ENCODE data around the gene GP5.

DNA sequence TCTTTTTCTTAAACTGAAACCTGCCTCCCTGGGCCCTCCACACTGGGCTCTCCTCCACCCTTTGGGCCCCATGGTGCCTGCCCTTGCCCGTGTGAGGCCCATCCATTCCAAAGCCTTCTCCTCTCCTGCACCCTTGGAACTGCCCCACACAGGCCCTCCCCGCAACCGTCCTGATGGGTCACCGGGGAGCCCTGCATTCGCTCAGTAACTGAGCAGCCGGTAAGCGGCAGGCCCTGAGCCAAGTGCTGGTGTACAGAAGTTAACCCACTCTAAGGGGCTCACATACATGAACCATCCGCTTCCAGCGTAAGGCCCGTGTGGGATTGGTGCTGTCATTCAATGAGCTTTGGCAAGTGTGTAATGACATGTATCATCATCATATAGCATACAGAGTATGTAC, 24.1 kb downstream of the GP5 start:
- no peak for TF ChIP-seq SUZ12 (IDR thresholded peaks at IDR 0.05; ENCODE audit: extremely low read depth, insufficient read depth, insufficient read length)
- TF ChIP-seq ZNF274 (IDR thresholded peaks at IDR 0.05; ENCODE audit: low read depth, low read length): no peak
- no peak for TF ChIP-seq YY1 (IDR thresholded peaks at IDR 0.05; ENCODE audit: insufficient read depth, insufficient read length)
